Activated naive CD8-positive, alpha-beta T cell treated with anti-CD3 and anti-CD28 coated beads, Interleukin-2, amount 50 U/mL, for 24 hours (primary cell): ENCODE data around the gene PBRM1.
A peak's percentile ranks its signal among the peaks of the same experiment; 100 is the strongest.
"Not testable (repeated sequence)": the region's sequence is repeated elsewhere in the genome, so short reads cannot be mapped to it uniquely, and the experiment has no call there.

ENCODE experiments used
- ATAC-seq: fragments of 150-1000 bp; cut with Tn5 transposase; one replicate; pipeline ENCODE4 v1.10.0; 2021
- DNase-seq: peaks from one replicate; pipeline ENCODE4 v3.0.0; 2021
- H3K27ac Mint-ChIP-seq: one replicate; pipeline ENCODE4 v1.8.0; 2021; ENCODE audit warnings: mild to moderate bottlenecking, mixed read lengths
- H3K27me3 Mint-ChIP-seq: one replicate; pipeline ENCODE4 v1.8.0; 2021; ENCODE audit warnings: mixed read lengths
- H3K36me3 Mint-ChIP-seq: one replicate; pipeline ENCODE4 v1.8.0; 2021; ENCODE audit warnings: low read depth, mixed read lengths
- H3K4me1 Mint-ChIP-seq: one replicate; pipeline ENCODE4 v1.8.0; 2021; ENCODE audit warnings: mixed read lengths
- H3K4me3 Mint-ChIP-seq: one replicate; pipeline ENCODE4 v1.8.0; 2021; ENCODE audit warnings: mild to moderate bottlenecking, moderate library complexity, mixed read lengths
- H3K9me3 Mint-ChIP-seq: one replicate; pipeline ENCODE4 v1.8.0; 2021; ENCODE audit warnings: mixed read lengths

The PBRM1 gene

DNA sequence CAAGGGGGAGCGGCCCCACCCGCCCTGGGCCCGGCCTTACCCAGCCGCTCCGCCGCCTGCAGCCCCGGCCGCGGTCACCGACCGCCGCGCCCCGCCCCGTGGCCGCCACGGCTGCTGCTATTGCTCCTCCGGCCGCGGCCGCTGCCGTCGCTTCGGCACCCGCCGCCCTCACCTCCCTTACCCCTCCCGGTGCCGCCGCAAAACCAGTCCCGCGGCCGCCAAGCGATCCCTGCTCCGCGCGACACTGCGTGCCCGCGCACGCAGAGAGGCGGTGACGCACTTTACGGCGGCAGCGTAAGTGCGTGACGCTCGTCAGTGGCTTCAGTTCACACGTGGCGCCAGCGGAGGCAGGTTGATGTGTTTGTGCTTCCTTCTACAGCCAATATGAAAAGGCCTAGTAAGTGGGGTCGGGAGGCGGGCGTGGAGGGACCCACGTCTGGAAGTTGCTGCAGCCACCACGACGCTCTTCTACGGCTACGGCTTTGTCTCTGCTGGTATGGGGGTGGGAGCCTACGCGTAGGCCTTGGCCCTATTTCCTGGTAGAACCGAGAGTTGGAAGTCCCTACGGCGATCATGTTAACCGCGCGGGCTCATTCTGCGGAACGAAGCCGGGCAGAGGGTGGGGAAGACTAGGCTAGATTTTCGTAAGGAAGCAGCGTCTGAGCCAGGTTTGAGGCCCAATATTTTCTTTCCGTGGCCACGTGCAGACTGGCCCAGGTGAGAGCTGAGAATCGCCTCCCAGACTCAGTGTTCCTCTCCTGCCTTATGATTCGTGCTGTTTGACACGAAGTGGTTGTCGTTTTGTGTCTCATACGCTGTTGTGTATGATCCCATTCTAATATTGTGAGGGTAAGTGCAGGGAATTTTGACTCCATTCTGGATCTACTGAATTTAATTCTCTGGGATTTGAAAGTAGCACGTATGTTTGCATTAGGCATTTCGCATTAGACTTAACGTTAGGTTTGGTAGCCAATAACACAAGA is at the start of gene PBRM1, which contains the start of gene GNL3:
Gene PBRM1, minus strand, starts transcription at position 205 of the 983 bp plus-strand sequence.
Gene GNL3, plus strand, starts transcription at position 324 of the 983 bp plus-strand sequence. Its CDS starts 61 bp downstream, at position 385.
- Mint-ChIP-seq H3K9me3 (no peaks in the 10 kb centered on the region), H3K4me3 (peak within 1 kb of the TSS; percentile 99), H3K4me1 (peaks cover 83% of the 10 kb centered on the region), H3K36me3 (peaks cover 57% of the 10 kb centered on the region), H3K27me3 (no peaks in the 10 kb centered on the region), H3K27ac (peak within 1 kb of the TSS; percentile 98)
- peak; percentile 79 for ATAC-seq
- peak; percentile 93 for DNase-seq

GRCh38 chr3:52733256-52733891 is 47.7 kb upstream of the PBRM1 start:
- H3K27ac Mint-ChIP-seq: no peak overlapping the region
- H3K4me3 Mint-ChIP-seq: no peak overlapping the region
- peaks cover 26% of the 10 kb centered on the region for H3K9me3 Mint-ChIP-seq
- ATAC-seq (no peak), DNase-seq (no peak)
- H3K27me3 Mint-ChIP-seq: no peaks in the 10 kb centered on the region
- peaks cover 73% of the 10 kb centered on the region for H3K36me3 Mint-ChIP-seq
- H3K4me1 Mint-ChIP-seq: peaks cover 4% of the 10 kb centered on the region

- ATAC-seq: no peak
- no peak for DNase-seq
- no peaks in the 10 kb centered on the region for H3K27me3 Mint-ChIP-seq
- peaks cover 27% of the 10 kb centered on the region for H3K9me3 Mint-ChIP-seq
- H3K4me1 Mint-ChIP-seq: peaks cover 4% of the 10 kb centered on the region
- H3K36me3 Mint-ChIP-seq: peaks cover 76% of the 10 kb centered on the region
- H3K27ac Mint-ChIP-seq: no peak overlapping the region
- no peak overlapping the region for H3K4me3 Mint-ChIP-seq
Measured at GRCh38 chr3:52731590-52731989, 45.9 kb upstream of the PBRM1 start.

- no peak overlapping the region for H3K4me3 Mint-ChIP-seq
- H3K4me1 Mint-ChIP-seq: peaks cover 4% of the 10 kb centered on the region
- DNase-seq (no peak), ATAC-seq (no peak)
- H3K9me3 Mint-ChIP-seq: peaks cover 27% of the 10 kb centered on the region
- peaks cover 72% of the 10 kb centered on the region for H3K36me3 Mint-ChIP-seq
- no peaks in the 10 kb centered on the region for H3K27me3 Mint-ChIP-seq
- H3K27ac Mint-ChIP-seq: no peak overlapping the region
Measured at GRCh38 chr3:52730681-52731080, 45.0 kb upstream of the PBRM1 start.

GRCh38 chr3:52728753-52729152 is 43.0 kb upstream of the PBRM1 start:
- Mint-ChIP-seq H3K9me3 (peaks cover 27% of the 10 kb centered on the region), H3K36me3 (peaks cover 53% of the 10 kb centered on the region)
- DNase-seq, ATAC-seq, H3K4me1 Mint-ChIP-seq, H3K4me3 Mint-ChIP-seq, H3K27me3 Mint-ChIP-seq, H3K27ac Mint-ChIP-seq: not testable (repeated sequence)

GRCh38 chr3:52724511-52724910 is 38.8 kb upstream of the PBRM1 start:
- peaks cover 28% of the 10 kb centered on the region for H3K4me1 Mint-ChIP-seq
- no peak overlapping the region for H3K4me3 Mint-ChIP-seq

DNA sequence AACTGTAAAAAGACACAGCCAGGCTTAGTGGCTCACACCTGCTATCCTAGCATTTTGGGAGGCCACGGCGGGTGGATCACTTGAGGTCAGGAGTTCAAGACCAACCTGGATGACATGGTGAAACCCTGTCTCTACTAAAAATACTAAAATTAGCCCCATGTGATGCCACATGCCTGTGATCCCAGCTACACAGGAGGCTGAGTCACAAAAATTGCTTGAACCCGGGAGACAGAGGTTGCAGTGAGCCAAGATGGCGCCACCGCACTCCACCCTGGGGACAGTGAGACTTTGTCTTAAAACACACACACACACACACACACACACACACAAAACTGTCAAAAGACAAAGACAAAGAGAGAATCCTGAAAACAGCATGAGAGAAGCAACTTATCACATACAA is 38.2 kb upstream of the PBRM1 start:
- Mint-ChIP-seq H3K27me3 (no peaks in the 10 kb centered on the region), H3K36me3 (peaks cover 19% of the 10 kb centered on the region), H3K4me1 (peaks cover 28% of the 10 kb centered on the region), H3K27ac (no peak overlapping the region), H3K9me3 (peaks cover 6% of the 10 kb centered on the region), H3K4me3 (no peak overlapping the region)
- DNase-seq: no peak
- no peak for ATAC-seq

More at GRCh38 chr3:52724511-52724910, 38.8 kb upstream of the PBRM1 start:
- DNase-seq (no peak), ATAC-seq (no peak)
- H3K36me3 Mint-ChIP-seq: peaks cover 17% of the 10 kb centered on the region
- peaks cover 8% of the 10 kb centered on the region for H3K9me3 Mint-ChIP-seq
- H3K27me3 Mint-ChIP-seq: no peaks in the 10 kb centered on the region
- H3K27ac Mint-ChIP-seq: no peak overlapping the region

DNA sequence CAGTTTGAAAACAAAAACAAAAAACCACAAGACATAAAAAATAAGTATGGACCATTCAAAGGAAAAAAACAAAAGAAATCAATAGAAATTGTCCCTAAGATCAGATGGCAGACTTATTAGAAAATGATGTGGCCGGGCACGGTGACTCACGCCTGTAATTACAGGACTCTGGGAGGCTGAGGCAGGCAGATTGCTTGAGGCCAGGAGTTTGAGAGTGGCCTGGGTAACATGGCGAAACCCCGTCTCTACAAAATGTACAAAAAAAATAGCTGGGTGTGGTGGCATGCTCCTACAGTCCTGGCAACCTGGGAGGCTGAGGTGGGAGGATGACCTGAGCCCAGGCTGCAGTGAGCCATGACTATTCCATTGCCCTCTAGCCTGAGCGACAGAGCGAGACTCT is 36.8 kb upstream of the PBRM1 start:
- peak overlapping the region; percentile 22 for H3K27ac Mint-ChIP-seq
- H3K4me3 Mint-ChIP-seq: no peak overlapping the region
- H3K27me3 Mint-ChIP-seq: no peaks in the 10 kb centered on the region
- H3K36me3 Mint-ChIP-seq: peaks cover 11% of the 10 kb centered on the region
- H3K9me3 Mint-ChIP-seq: no peaks in the 10 kb centered on the region
- DNase-seq (no peak), ATAC-seq (no peak)
- peaks cover 28% of the 10 kb centered on the region for H3K4me1 Mint-ChIP-seq

DNA sequence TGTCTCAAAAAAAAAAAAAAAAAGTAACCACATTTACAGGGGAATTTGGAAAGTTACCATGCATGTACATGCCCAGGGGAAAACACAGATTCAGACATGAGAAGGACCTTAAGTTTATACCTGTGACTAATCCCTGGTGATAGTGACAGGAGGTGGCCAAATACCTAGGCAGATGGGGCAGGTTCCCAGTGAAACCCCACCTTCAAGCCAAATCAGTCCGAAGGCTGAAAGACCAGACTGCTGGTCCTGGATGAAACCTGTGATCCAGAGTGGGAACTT is 36.0 kb upstream of the PBRM1 start:
- Mint-ChIP-seq H3K4me3 (no peak overlapping the region), H3K27ac (peak overlapping the region; percentile 40), H3K36me3 (peaks cover 11% of the 10 kb centered on the region), H3K27me3 (no peaks in the 10 kb centered on the region), H3K4me1 (peaks cover 28% of the 10 kb centered on the region), H3K9me3 (no peaks in the 10 kb centered on the region)
- peak; percentile 46 for ATAC-seq
- DNase-seq: no peak

DNA sequence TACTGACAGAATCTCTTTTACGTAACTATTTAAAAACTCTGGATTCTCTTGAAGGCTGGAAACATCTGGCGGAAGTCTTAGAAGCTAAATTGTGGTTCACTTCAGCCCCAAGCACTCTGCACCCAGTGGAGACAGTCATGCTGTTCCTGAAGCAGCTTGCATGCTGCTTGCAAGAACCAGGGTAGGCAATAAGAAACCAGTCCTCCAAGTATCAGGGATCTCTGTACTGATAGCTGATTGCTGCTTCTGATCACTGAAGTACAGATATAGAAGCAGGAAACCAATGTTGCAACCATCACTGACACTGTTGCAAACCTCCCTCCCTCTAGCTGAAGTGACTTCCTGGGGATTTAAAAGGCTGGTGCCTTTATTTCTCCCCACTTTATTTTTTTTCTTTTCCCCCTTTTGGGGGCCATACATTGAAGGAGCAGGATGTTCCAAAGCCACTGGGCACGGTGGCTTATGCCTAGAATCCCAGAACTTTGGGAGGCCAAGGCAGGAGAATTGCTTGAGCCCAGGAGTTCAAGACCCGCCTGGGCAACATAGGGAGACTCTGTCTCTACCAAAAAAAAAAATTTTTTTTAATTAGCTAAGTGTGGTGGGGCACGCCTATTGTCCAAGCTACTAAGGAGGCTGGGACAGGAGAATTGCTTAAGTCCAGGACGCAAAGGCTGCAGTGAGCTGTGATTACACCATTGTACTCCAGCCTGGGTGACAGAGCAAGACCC is 35.5 kb upstream of the PBRM1 start:
- H3K27me3 Mint-ChIP-seq: no peaks in the 10 kb centered on the region
- H3K4me1 Mint-ChIP-seq: peaks cover 28% of the 10 kb centered on the region
- no peaks in the 10 kb centered on the region for H3K9me3 Mint-ChIP-seq
- H3K4me3 Mint-ChIP-seq: peak overlapping the region; percentile 9
- ATAC-seq: peak; percentile 28
- no peak for DNase-seq
- H3K27ac Mint-ChIP-seq: peak overlapping the region; percentile 40
- H3K36me3 Mint-ChIP-seq: peaks cover 11% of the 10 kb centered on the region

- ATAC-seq (no peak), DNase-seq (no peak)
- no peaks in the 10 kb centered on the region for H3K9me3 Mint-ChIP-seq
- H3K4me3 Mint-ChIP-seq: no peak overlapping the region
- H3K27ac Mint-ChIP-seq: no peak overlapping the region
- no peaks in the 10 kb centered on the region for H3K27me3 Mint-ChIP-seq
- peaks cover 11% of the 10 kb centered on the region for H3K36me3 Mint-ChIP-seq
- H3K4me1 Mint-ChIP-seq: peaks cover 28% of the 10 kb centered on the region
Measured at GRCh38 chr3:52719618-52720017, 33.9 kb upstream of the PBRM1 start.

DNA sequence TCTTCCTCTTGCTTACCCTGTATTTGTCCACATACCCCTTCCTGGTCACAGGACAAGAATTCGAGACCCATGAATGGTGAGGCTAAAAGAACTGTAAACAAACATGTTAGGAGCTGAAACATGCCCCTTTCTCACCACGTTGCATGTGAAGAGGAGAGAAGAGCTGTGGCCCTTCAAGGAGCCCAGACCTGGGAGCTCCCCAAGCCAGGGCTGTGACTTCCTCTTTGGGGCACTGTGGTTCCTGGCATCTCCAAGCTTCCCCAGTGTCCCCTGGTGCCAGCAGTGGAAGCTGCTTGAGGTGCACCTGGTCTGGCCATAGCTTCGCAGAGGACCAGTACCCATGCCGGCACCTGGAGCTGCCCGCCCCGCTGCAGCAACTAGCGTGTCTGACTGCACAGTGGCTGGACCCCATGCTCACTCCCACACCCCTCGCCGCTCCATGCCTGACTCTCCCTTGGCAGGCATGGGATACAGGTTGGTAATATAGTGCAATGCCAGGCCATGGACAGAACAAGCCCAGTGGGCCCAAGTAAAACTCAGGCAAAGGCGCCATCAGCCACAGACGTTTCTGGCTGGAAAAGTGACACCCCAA is 30.1 kb upstream of the PBRM1 start:
- H3K4me1 Mint-ChIP-seq: peaks cover 10% of the 10 kb centered on the region
- H3K4me3 Mint-ChIP-seq: no peak overlapping the region
- no peaks in the 10 kb centered on the region for H3K27me3 Mint-ChIP-seq
- H3K27ac Mint-ChIP-seq: no peak overlapping the region
- H3K9me3 Mint-ChIP-seq: no peaks in the 10 kb centered on the region
- H3K36me3 Mint-ChIP-seq: peaks cover 17% of the 10 kb centered on the region
- no peak for DNase-seq
- ATAC-seq: no peak

- no peak overlapping the region for H3K4me3 Mint-ChIP-seq
- no peaks in the 10 kb centered on the region for H3K27me3 Mint-ChIP-seq
- peaks cover 2% of the 10 kb centered on the region for H3K4me1 Mint-ChIP-seq
- peaks cover 18% of the 10 kb centered on the region for H3K36me3 Mint-ChIP-seq
- H3K27ac Mint-ChIP-seq: no peak overlapping the region
- no peak for DNase-seq
- no peaks in the 10 kb centered on the region for H3K9me3 Mint-ChIP-seq
- no peak for ATAC-seq
Measured at GRCh38 chr3:52714335-52715302, 28.9 kb upstream of the PBRM1 start.
